Endothelial cell (in vitro differentiated cells): ENCODE data around the gene GNLY. TPM values are rescaled to one million over a fixed set of nuclear protein-coding genes. Genes with fewer than 3 reads are reported as not detected.

Experiments
- DNase-seq: peaks from one replicate; pipeline ENCODE4 v3.0.0; 2021; ENCODE audit warnings: low spot score
- H3K27ac Mint-ChIP-seq: one replicate; pipeline ENCODE4 v1.8.0; 2021; ENCODE audit warnings: mixed read lengths, inconsistent platforms; ENCODE audit not compliant: unreplicated experiment
- H3K27me3 Mint-ChIP-seq: one replicate; pipeline ENCODE4 v1.8.0; 2021; ENCODE audit warnings: mild to moderate bottlenecking, moderate library complexity, mixed read lengths, inconsistent platforms; ENCODE audit not compliant: unreplicated experiment
- H3K36me3 Mint-ChIP-seq: one replicate; pipeline ENCODE4 v1.8.0; 2021; ENCODE audit warnings: mild to moderate bottlenecking, low read depth, mixed read lengths, inconsistent platforms; ENCODE audit not compliant: unreplicated experiment
- H3K4me1 Mint-ChIP-seq: one replicate; pipeline ENCODE4 v1.8.0; 2021; ENCODE audit warnings: mild to moderate bottlenecking, mixed read lengths, inconsistent platforms; ENCODE audit not compliant: unreplicated experiment
- H3K4me3 Mint-ChIP-seq: one replicate; pipeline ENCODE4 v1.8.0; 2021; ENCODE audit warnings: mild to moderate bottlenecking, mixed read lengths, inconsistent platforms; ENCODE audit not compliant: unreplicated experiment
- H3K9me3 Mint-ChIP-seq: one replicate; pipeline ENCODE4 v1.8.0; 2021; ENCODE audit warnings: mixed read lengths, inconsistent platforms; ENCODE audit not compliant: unreplicated experiment
- total RNA-seq: library from RNA; stranded (reverse); fragmentation: NEBNext Ultra II Directional; extraction: Animal tissue kit (Norgen Biotek cat#: 25700); gene quantifications from one replicate; pipeline ENCODE4 v1.2.1, GENCODE V29; 2021; ENCODE audit not compliant: unreplicated experiment
- TF ChIP-seq, protein P1 (sequence below): fragments of 200-600 bp; sonication (generic); IDR thresholded peaks from one replicate; pipeline ENCODE4 v1.5.0; 2021; ENCODE audit warnings: antibody characterized with exemption; ENCODE audit not compliant: unreplicated experiment

The GNLY gene
- total RNA-seq, 1 donor from 2014 or later: not detected

DNA sequence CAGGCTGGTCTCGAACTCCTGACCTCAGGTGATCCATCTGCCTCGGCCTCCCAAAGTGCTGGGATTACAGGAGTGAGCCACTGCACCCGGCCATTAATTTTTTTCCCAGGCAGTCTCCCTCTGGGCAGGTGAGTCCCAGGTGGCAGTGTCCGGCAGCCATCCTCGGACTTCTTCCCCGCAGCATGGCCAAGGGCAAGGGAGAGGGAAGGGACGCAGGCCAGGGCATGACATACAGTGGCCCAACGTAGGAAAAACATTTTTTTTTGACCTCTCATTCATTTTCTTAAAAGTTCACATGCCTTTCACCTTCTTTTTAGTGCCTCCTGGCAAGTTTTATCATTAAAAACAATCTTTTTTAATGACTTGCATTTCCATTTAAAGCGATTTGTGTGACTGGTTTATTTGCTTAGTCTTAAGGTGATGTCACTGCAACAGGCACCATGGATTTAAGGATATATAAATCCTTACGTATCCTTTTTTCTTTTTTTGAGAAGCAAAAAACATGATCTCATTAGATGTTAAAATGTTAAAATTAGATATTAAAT lies 36.6 kb downstream of the GNLY start:
- no peak overlapping the region for H3K27ac Mint-ChIP-seq
- H3K27me3 Mint-ChIP-seq: peaks cover 4% of the 10 kb centered on the region
- peaks cover 4% of the 10 kb centered on the region for H3K4me1 Mint-ChIP-seq
- H3K4me3 Mint-ChIP-seq: no peak overlapping the region
- no peak for DNase-seq
- no peaks in the 10 kb centered on the region for H3K9me3 Mint-ChIP-seq
- H3K36me3 Mint-ChIP-seq: no peaks in the 10 kb centered on the region
- TF ChIP-seq, protein P1, sequence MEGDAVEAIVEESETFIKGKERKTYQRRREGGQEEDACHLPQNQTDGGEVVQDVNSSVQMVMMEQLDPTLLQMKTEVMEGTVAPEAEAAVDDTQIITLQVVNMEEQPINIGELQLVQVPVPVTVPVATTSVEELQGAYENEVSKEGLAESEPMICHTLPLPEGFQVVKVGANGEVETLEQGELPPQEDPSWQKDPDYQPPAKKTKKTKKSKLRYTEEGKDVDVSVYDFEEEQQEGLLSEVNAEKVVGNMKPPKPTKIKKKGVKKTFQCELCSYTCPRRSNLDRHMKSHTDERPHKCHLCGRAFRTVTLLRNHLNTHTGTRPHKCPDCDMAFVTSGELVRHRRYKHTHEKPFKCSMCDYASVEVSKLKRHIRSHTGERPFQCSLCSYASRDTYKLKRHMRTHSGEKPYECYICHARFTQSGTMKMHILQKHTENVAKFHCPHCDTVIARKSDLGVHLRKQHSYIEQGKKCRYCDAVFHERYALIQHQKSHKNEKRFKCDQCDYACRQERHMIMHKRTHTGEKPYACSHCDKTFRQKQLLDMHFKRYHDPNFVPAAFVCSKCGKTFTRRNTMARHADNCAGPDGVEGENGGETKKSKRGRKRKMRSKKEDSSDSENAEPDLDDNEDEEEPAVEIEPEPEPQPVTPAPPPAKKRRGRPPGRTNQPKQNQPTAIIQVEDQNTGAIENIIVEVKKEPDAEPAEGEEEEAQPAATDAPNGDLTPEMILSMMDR: no peak

DNA sequence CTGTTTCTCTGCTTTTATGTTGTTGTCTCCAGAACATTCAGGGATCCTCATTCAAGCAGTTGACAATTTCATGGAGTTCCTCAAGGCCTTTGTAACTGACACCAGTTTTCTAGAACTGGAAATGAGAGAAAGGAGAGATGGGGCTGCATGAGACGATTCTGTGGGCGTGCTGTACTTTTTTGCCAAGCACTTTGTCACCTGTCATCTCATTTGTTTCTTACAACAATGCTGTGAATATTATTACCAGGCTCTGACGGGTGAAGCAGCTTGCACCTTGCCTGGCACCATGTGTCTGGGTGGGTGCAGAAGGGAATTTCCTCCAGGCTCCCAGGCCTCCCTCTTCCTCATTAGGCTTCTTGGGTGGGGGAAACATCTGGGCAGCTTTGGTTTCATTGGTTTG lies 37.4 kb downstream of the GNLY start:
- H3K4me1 Mint-ChIP-seq: peaks cover 4% of the 10 kb centered on the region
- H3K9me3 Mint-ChIP-seq: no peaks in the 10 kb centered on the region
- TF ChIP-seq, protein P1: no peak
- H3K27ac Mint-ChIP-seq: no peak overlapping the region
- no peaks in the 10 kb centered on the region for H3K36me3 Mint-ChIP-seq
- no peak for DNase-seq
- H3K4me3 Mint-ChIP-seq: no peak overlapping the region
- peaks cover 4% of the 10 kb centered on the region for H3K27me3 Mint-ChIP-seq

DNA sequence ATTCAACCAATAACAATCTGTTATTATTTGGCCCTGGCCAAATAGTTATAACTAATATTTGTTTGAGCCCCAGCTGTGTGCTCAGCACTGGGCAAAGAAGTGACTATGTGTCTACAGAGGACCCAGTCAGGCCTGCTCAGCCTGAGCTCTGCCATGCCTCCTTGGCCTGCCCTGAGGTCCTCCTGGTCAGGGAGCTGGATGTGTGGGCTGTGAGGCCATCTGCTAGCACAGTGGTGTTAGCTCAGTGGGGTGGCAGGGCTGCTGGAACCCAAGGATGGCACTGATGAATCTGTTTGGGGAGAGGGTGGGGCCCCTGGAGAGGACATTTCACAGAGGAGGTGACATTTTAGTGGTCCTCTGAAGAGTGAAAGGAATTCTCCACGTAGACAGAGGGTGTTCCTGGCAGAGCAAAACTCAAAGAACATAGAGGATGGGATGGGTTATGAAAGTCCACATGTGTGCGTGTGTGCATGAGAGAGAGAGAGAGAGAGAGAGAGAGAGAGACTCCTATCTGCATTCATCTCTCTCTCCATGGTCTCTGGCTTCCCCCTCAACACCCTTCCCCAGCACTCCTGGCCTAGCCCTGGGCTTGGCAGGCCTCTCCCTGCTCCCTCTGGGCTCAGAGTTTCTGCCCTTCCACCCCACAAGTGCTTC lies 38.4 kb downstream of the GNLY start:
- Mint-ChIP-seq H3K27ac (no peak overlapping the region), H3K27me3 (peaks cover 4% of the 10 kb centered on the region), H3K4me1 (peaks cover 4% of the 10 kb centered on the region), H3K4me3 (no peak overlapping the region), H3K36me3 (no peaks in the 10 kb centered on the region), H3K9me3 (no peaks in the 10 kb centered on the region)
- TF ChIP-seq, protein P1: no peak
- no peak for DNase-seq

DNA sequence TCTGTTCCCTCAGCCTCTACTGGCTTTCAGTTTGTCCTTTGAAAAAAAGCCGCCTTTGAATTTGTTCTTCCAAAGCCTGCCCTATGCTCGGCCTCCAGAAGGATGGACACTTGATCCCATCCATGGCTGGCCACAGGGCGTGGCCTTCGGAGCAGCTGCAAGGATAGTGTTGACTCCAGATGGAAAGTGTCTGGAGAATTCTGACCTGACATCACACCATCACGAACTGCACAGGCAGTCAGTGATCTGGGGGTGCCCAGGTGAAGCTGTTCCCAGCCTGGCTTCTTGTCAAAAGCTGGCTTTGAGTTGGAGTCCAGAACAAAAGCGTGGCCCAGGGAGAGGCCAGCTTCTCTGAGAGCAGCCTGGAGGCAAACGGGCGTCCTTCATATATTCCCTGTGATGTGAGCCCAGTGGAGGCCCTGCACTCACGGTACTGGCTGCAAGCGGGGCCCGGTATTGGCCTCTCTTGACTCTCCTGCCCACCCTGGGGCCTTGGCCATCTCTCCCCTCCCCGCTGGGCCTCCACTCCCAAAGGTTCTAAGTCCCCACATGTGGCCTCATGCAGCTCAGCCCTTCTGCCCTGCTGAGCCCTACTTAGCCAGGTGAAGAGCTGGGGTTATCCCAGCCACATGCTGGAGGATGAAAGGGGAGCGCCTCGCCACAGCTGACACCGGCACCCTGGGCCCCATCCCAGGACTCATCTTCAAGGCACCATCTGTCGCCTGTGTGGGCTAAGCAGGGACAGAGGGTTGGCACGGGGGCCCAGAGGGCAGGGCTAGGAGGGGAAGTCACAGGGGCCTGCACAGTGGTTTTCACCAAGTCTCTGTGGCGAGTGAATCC lies 39.2 kb downstream of the GNLY start:
- H3K27ac Mint-ChIP-seq: no peak overlapping the region
- no peaks in the 10 kb centered on the region for H3K9me3 Mint-ChIP-seq
- TF ChIP-seq, protein P1: no peak
- no peak for DNase-seq
- no peaks in the 10 kb centered on the region for H3K36me3 Mint-ChIP-seq
- H3K4me1 Mint-ChIP-seq: peaks cover 4% of the 10 kb centered on the region
- H3K4me3 Mint-ChIP-seq: no peak overlapping the region
- H3K27me3 Mint-ChIP-seq: peaks cover 4% of the 10 kb centered on the region

DNA sequence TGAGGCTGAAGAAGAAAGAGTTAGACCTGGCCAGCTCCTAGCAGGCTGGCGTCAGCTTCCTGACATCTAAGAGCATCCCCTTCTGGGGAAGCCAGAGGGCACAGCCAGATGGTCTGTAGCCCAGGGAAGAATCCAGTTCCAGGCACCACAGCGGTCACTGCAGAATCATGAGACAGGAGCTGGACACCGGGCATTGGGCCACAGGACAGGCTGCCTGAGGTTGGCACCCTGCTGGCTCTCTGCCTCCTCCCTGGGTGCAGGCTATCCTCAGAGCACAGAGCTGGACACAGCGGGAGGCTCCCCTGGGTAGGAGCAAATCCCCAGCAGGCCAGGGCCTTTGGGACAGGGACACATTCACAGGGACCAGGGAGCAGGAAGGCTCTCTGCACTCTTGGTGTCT lies 39.9 kb downstream of the GNLY start:
- TF ChIP-seq, protein P1: no peak
- no peaks in the 10 kb centered on the region for H3K36me3 Mint-ChIP-seq
- H3K9me3 Mint-ChIP-seq: no peaks in the 10 kb centered on the region
- H3K4me3 Mint-ChIP-seq: no peak overlapping the region
- H3K4me1 Mint-ChIP-seq: peaks cover 4% of the 10 kb centered on the region
- no peak for DNase-seq
- H3K27ac Mint-ChIP-seq: no peak overlapping the region
- peaks cover 4% of the 10 kb centered on the region for H3K27me3 Mint-ChIP-seq
